Measurements from ENCODE around the gene RAP2B.
A peak's percentile ranks its signal among the peaks of the same experiment; 100 is the strongest.
"Not testable (repeated sequence)": the region's sequence is repeated elsewhere in the genome, so short reads cannot be mapped to it uniquely, and the experiment has no call there.

Gene RAP2B

GRCh38 chr3:153161714-153162512 is at the start of gene RAP2B:
Gene RAP2B (plus strand): TSS chr3:153162226. CDS start chr3:153162694, 468 bp downstream.
- DNase-seq, result peak; percentile 95

GRCh38 chr3:153113541-153113940 is 48.5 kb upstream of the RAP2B start:
- no peak for DNase-seq

- not testable (repeated sequence) for DNase-seq
Measured at GRCh38 chr3:153114270-153114669, 47.8 kb upstream of the RAP2B start.

GRCh38 chr3:153115326-153115725 is 46.7 kb upstream of the RAP2B start:
- DNase-seq, result no peak

GRCh38 chr3:153127788-153128187 is 34.2 kb upstream of the RAP2B start:
- peak; percentile 64 for DNase-seq

GRCh38 chr3:153129426-153129825 is 32.6 kb upstream of the RAP2B start:
- no peak for DNase-seq

- DNase-seq, result no peak
Measured at GRCh38 chr3:153129866-153130265, 32.2 kb upstream of the RAP2B start.

- DNase-seq, result peak; percentile 77
Measured at GRCh38 chr3:153130312-153130977, 31.6 kb upstream of the RAP2B start.

- DNase-seq, result no peak
Measured at GRCh38 chr3:153137626-153138025, 24.4 kb upstream of the RAP2B start.

GRCh38 chr3:153138276-153139210 is 23.5 kb upstream of the RAP2B start:
- DNase-seq, result peak; percentile 93

- peak; percentile 40 for DNase-seq
Measured at GRCh38 chr3:153142961-153143360, 19.1 kb upstream of the RAP2B start.

- no peak for DNase-seq
Measured at GRCh38 chr3:153144071-153144470, 18.0 kb upstream of the RAP2B start.

- peak; percentile 65 for DNase-seq
Measured at GRCh38 chr3:153144779-153145178, 17.2 kb upstream of the RAP2B start.

- DNase-seq, result peak; percentile 30
Measured at GRCh38 chr3:153145454-153145853, 16.6 kb upstream of the RAP2B start.

GRCh38 chr3:153146191-153147053 is 15.6 kb upstream of the RAP2B start:
- DNase-seq, result no peak

- DNase-seq, result no peak
Measured at GRCh38 chr3:153150991-153151390, 11.0 kb upstream of the RAP2B start.

- not testable (repeated sequence) for DNase-seq
Measured at GRCh38 chr3:153155786-153156185, 6.2 kb upstream of the RAP2B start.

GRCh38 chr3:153158189-153158588 is 3.8 kb upstream of the RAP2B start:
- no peak for DNase-seq

- no peak for DNase-seq
Measured at GRCh38 chr3:153158961-153159735, 2.9 kb upstream of the RAP2B start.

GRCh38 chr3:153159771-153160397 is 2.1 kb upstream of the RAP2B start:
- DNase-seq, result no peak
